Lower leg skin (tissue), 3 donors: ENCODE data around the gene LOXHD1.

ENCODE experiments used
- CTCF ChIP-seq, 3 donors: fragments of 450-650 bp; IDR thresholded peaks; one replicate each; pipeline ENCODE4 v1.5.1; 2016; ENCODE audit warnings: antibody characterized with exemption in 3 of 3, mild to moderate bottlenecking in 3 of 3, moderate library complexity in 2 of 3
- POLR2A ChIP-seq, 2 donors: fragments of 450-650 bp; IDR thresholded peaks; one replicate each; pipeline ENCODE4 v1.6.1; 2016 to 2017; ENCODE audit warnings: antibody characterized with exemption in 2 of 2, mild to moderate bottlenecking in 1 of 2, moderate library complexity in 1 of 2

DNA sequence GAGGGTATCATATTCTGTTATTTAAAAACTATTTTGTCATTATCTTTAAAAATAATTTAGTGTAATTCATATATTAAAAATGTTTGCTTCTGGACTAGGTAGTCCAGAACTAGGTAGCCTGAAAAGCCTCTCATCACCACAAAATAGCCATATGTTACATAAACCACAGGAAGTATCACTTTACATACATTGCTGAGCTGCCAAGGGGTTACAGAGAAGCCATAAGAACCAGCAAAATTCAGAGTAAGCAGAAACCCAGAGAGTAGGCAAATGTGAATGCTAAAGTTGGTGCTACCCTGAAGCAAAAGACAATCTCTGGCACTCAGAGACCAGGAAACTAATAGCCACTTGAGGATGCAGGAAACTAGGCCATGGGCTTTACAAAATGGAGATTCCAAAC lies 60.9 kb downstream of the LOXHD1 start:
- TF ChIP-seq CTCF (IDR thresholded peaks at IDR 0.05) (no peak), POLR2A (IDR thresholded peaks at IDR 0.05) (no peak)
